ENCODE measurements around the gene ATP1A4.

DNA sequence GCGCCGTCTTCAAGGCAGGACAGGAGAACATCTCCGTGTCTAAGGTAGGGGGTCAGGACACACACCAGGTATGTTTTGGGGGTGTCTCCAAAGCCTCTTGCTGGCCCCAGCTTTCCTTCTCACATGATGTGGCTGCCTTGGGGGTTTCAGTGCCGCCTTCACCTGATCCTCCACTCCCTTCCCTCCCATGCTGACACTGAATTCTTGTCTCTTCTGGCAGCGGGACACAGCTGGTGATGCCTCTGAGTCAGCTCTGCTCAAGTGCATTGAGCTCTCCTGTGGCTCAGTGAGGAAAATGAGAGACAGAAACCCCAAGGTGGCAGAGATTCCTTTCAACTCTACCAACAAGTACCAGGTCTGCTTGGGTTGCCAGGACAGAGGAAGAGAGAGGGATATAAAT, 22.4 kb upstream of the ATP1A4 start:
- TF ChIP-seq, protein P1, sequence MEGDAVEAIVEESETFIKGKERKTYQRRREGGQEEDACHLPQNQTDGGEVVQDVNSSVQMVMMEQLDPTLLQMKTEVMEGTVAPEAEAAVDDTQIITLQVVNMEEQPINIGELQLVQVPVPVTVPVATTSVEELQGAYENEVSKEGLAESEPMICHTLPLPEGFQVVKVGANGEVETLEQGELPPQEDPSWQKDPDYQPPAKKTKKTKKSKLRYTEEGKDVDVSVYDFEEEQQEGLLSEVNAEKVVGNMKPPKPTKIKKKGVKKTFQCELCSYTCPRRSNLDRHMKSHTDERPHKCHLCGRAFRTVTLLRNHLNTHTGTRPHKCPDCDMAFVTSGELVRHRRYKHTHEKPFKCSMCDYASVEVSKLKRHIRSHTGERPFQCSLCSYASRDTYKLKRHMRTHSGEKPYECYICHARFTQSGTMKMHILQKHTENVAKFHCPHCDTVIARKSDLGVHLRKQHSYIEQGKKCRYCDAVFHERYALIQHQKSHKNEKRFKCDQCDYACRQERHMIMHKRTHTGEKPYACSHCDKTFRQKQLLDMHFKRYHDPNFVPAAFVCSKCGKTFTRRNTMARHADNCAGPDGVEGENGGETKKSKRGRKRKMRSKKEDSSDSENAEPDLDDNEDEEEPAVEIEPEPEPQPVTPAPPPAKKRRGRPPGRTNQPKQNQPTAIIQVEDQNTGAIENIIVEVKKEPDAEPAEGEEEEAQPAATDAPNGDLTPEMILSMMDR (IDR thresholded peaks at IDR 0.05; ENCODE audit: control extremely low read depth in 1 of 3, insufficient read depth in 1 of 3, low read depth in 1 of 3, low read length in 3 of 3) = no peak
- TF ChIP-seq POLR2A (IDR thresholded peaks at IDR 0.05; ENCODE audit: control extremely low read depth in 1 of 2, low read depth in 2 of 2, low read length in 2 of 2) (no peak), CEBPB (IDR thresholded peaks at IDR 0.05; ENCODE audit: low read depth, low read length) (no peak), SIN3A (conservative IDR thresholded peaks at IDR 0.05 in 1 of 2, IDR thresholded peaks at IDR 0.05 in 1 of 2; ENCODE audit: low read depth in 1 of 2, low read length in 2 of 2) (no peak), HDAC2 (IDR thresholded peaks at IDR 0.05; ENCODE audit: borderline replicate concordance in 1 of 2, low read depth in 2 of 2, low read length in 2 of 2) (no peak), EGR1 (IDR thresholded peaks at IDR 0.05; ENCODE audit: borderline replicate concordance, low read depth, low read length) (no peak), SRF (IDR thresholded peaks at IDR 0.05; ENCODE audit: low read depth, low read length) (no peak), TAF1 (IDR thresholded peaks at IDR 0.05; ENCODE audit: low read depth, low read length) (no peak)
